Measurements from ENCODE around the gene SMKR1.

GRCh38 chr7:129532375-129532774 is 30.0 kb downstream of the SMKR1 start:
- no peak for TF ChIP-seq CTCF (IDR thresholded peaks at IDR 0.05; ENCODE audit: insufficient read depth, low read depth, low read length)
- TF ChIP-seq EZH2 (IDR thresholded peaks at IDR 0.05; ENCODE audit: insufficient read depth, low read length): no peak
